Endothelial cell of umbilical vein (primary cell): ENCODE measurements around the gene NIT2. TPM values are rescaled to one million over a fixed set of nuclear protein-coding genes. Genes with fewer than 3 reads are reported as not detected.
"Not testable (repeated sequence)": the region's sequence is repeated elsewhere in the genome, so short reads cannot be mapped to it uniquely, and the experiment has no call there.

Experiments used
- BruUV-seq: library from RNA; stranded (reverse); fragments of 400-500 nt; replicated peaks from 2 replicates; lab custom pipeline; 2021; lab: Mats Ljungman, UMichigan
- CTCF ChIA-PET: fragments of 300-600, 350-600 bp; sonication (Branson Sonifier 250); formaldehyde crosslinking; loops from one replicate; lab custom pipeline; 2021; ENCODE audit warnings: antibody characterized with exemption, inconsistent platforms; lab: Charles Lee
- POLR2A ChIA-PET: fragments of 300-600, 350-600 bp; sonication (Branson Sonifier 250); formaldehyde crosslinking; loops from one replicate; lab custom pipeline; 2021; ENCODE audit warnings: antibody characterized with exemption, inconsistent platforms; lab: Charles Lee
- DNase-seq: peaks from one replicate; pipeline ENCODE4 v3.0.0-alpha.2; 2011; ENCODE audit warnings: low read depth, low spot score
- FAIRE-seq: peaks from 2 replicates; lab custom pipeline; 2011; peaks lifted over from hg19 to GRCh38; lab: Jason Lieb, UNC
- H2AFZ ChIP-seq: 2 replicates; pipeline ENCODE4 v1.6.0; 2012; ENCODE audit warnings: low read depth, low read length, control low read depth, inconsistent platforms
- H3K27ac ChIP-seq: 2 replicates; pipeline ENCODE4 v1.5.1; 2011; ENCODE audit warnings: low read depth, mild to moderate bottlenecking, control low read depth, low read length, moderate library complexity; ENCODE audit not compliant: insufficient read depth
- H3K27me3 ChIP-seq, 2 experiments: 2 replicates each; pipeline versions ENCODE4 v1.6.0 to v1.6.1; 2011; ENCODE audit warnings: low read length in 2 of 2, mixed read lengths in 1 of 2; ENCODE audit not compliant: control insufficient read depth in 2 of 2, insufficient read depth in 2 of 2
- H3K36me3 ChIP-seq, 2 experiments: 2 replicates in 1 of 2; 3 replicates in 1 of 2; pipeline ENCODE4 v1.5.1; 2011; ENCODE audit warnings: low read length in 2 of 2, mild to moderate bottlenecking in 1 of 2, moderate library complexity in 1 of 2; ENCODE audit not compliant: control insufficient read depth in 2 of 2, insufficient read depth in 2 of 2; ENCODE audit errors: extremely low read depth in 1 of 2
- H3K4me1 ChIP-seq: 3 replicates; pipeline ENCODE4 v1.5.1; 2011; ENCODE audit warnings: mild to moderate bottlenecking, low read length; ENCODE audit not compliant: control insufficient read depth, insufficient read depth; ENCODE audit errors: extremely low read depth
- H3K4me2 ChIP-seq: 2 replicates; pipeline ENCODE4 v1.6.1; 2011; ENCODE audit warnings: low read length, control low read depth, mixed read lengths; ENCODE audit not compliant: insufficient read depth
- H3K4me3 ChIP-seq, 3 experiments: fragments of 200-600 bp in 1 of 3; sonication (generic), shearing (Covaris generic) in 1 of 3; replicated peaks in 1 of 3; 2 replicates each; pipeline ENCODE4 v1.5.1; 2011 to 2016; ENCODE audit warnings: control low read depth in 3 of 3, low read length in 3 of 3, mild to moderate bottlenecking in 2 of 3, inconsistent platforms in 1 of 3, low read depth in 1 of 3, moderate library complexity in 1 of 3; ENCODE audit not compliant: insufficient read depth in 1 of 3
- H3K79me2 ChIP-seq: 2 replicates; pipeline ENCODE4 v1.6.0; 2012; ENCODE audit warnings: low read length, inconsistent platforms; ENCODE audit not compliant: control insufficient read depth, insufficient read depth
- H3K9ac ChIP-seq: replicated peaks from 2 replicates; pipeline ENCODE3; 2011; ENCODE audit warnings: low read length, control low read depth; ENCODE audit not compliant: insufficient read depth; ENCODE audit errors: extremely low read depth
- H3K9me1 ChIP-seq: replicated peaks from 3 replicates; pipeline ENCODE4 v1.6.0; 2011; ENCODE audit warnings: mild to moderate bottlenecking, low read length; ENCODE audit not compliant: control insufficient read depth, insufficient read depth; ENCODE audit errors: extremely low read depth
- H3K9me3 ChIP-seq: replicated peaks from 2 replicates; pipeline ENCODE4 v1.5.1; 2012; ENCODE audit warnings: low read length, inconsistent platforms; ENCODE audit not compliant: control insufficient read depth, insufficient read depth
- H4K20me1 ChIP-seq: replicated peaks from 2 replicates; pipeline ENCODE3; 2011; ENCODE audit warnings: mild to moderate bottlenecking, low read length; ENCODE audit not compliant: control insufficient read depth, insufficient read depth; ENCODE audit errors: extremely low read depth
- EZH2 ChIP-seq: IDR thresholded peaks from 2 replicates; pipeline ENCODE4 v1.6.1; 2012; ENCODE audit warnings: borderline replicate concordance, low read depth, mild to moderate bottlenecking, moderate library complexity, low read length, inconsistent platforms; ENCODE audit not compliant: severe bottlenecking
- MYC ChIP-seq: IDR thresholded peaks from one replicate; pipeline ENCODE4 v1.6.1; 2011; ENCODE audit warnings: mild to moderate bottlenecking, low read depth, low read length
- POLR2A ChIP-seq: IDR thresholded peaks from 2 replicates; pipeline ENCODE4 v1.6.1; 2012; ENCODE audit warnings: low read depth, mild to moderate bottlenecking, control low read depth, low read length
- POLR2AphosphoS5 ChIP-seq: IDR thresholded peaks from 2 replicates; pipeline ENCODE4 v1.6.1; 2012; ENCODE audit warnings: low read depth, mild to moderate bottlenecking, control low read depth, low read length, moderate library complexity; ENCODE audit not compliant: insufficient read depth
- dilution Hi-C: fragments of 300-500 bp; cut with MboI; formaldehyde crosslinking; loops from one replicate; pipeline ENCODE4 v1.15.0; 2019; ENCODE audit warnings: low sequenced_read_pairs; ENCODE audit not compliant: extremely low pct_ligation_motif_present
- intact Hi-C: fragments of 100-400 bp; cut with micrococcal nuclease; formaldehyde crosslinking; loops from one replicate; pipeline ENCODE4 v1.10.0; 2022
- polyA plus RNA-seq, 4 experiments: library from polyadenylated mRNA; depleted of rRNA in 3 of 4; stranded (reverse) in 3 of 4; unstranded in 1 of 4; fragments of >200 nt; gene quantifications; 2 replicates each; pipeline versions ENCODE4 v1.2.1 to v1.2.3, GENCODE V29; 2011 to 2012; ENCODE audit warnings: missing spikeins in 1 of 4
- total RNA-seq: library from RNA; stranded (reverse); gene quantifications from 2 replicates; pipeline ENCODE4 v1.2.3, GENCODE V29; 2021
- TF ChIP-seq, protein P1 (sequence below), 2 donors: IDR thresholded peaks; 1 replicate in 1 of 2; 2 replicates in 1 of 2; pipeline ENCODE4 v1.5.1; 2011; ENCODE audit warnings: low read length in 2 of 2, mild to moderate bottlenecking in 2 of 2, moderate library complexity in 2 of 2, control low read depth in 1 of 2, inconsistent platforms in 1 of 2, low read depth in 1 of 2; ENCODE audit not compliant: insufficient read depth in 1 of 2; ENCODE audit errors: extremely low read depth in 1 of 2

The NIT2 gene
- total and polyA plus RNA-seq, 2 donors (not counting 3 experiments of a cell fraction or from before 2014, with no cell fraction given), result 19.4 to 20.5 TPM

- no peaks in the 10 kb centered on the region for H3K9me3 ChIP-seq
- TF ChIP-seq MYC, result no peak
- no peak for TF ChIP-seq POLR2A
- TF ChIP-seq POLR2AphosphoS5, result no peak
- H3K9me1 ChIP-seq, result no peaks in the 10 kb centered on the region
- H3K4me2 ChIP-seq, result no peak overlapping the region
- peaks cover 2 to 3% of the 10 kb centered on the region in 2 experiments for H3K36me3 ChIP-seq
- no peak overlapping the region for H3K27ac ChIP-seq
- H3K27me3 ChIP-seq, result no peaks in the 10 kb centered on the region
- H3K4me3 ChIP-seq, result no peak overlapping the region
- H2AFZ ChIP-seq, result no peak overlapping the region
- intact Hi-C loops (no loop called here), dilution Hi-C loops (no loop called here)
- FAIRE-seq (no peak), DNase-seq (no peak)
- POLR2A ChIA-PET, result no interaction called here
- H3K9ac ChIP-seq, result no peak overlapping the region
- no peaks in the 10 kb centered on the region for H3K4me1 ChIP-seq
- CTCF ChIA-PET, result no interaction called here
- no peaks in the 10 kb centered on the region for H3K79me2 ChIP-seq
- H4K20me1 ChIP-seq, result no peaks in the 10 kb centered on the region
- BruUV-seq, result no TSS peak
Observed at GRCh38 chr3:100324044-100324443, 10.5 kb upstream of the NIT2 start.

GRCh38 chr3:100325827-100326226 is 8.7 kb upstream of the NIT2 start:
- no peak overlapping the region for H3K4me2 ChIP-seq
- CTCF ChIA-PET, result interaction anchor here (0.6 kb wide), 1 partner anchor 9 kb away, joined by 4 read pairs; no protein-coding TSS in a partner anchor
- TF ChIP-seq EZH2 (no peak), MYC (no peak)
- TF ChIP-seq, protein P1, sequence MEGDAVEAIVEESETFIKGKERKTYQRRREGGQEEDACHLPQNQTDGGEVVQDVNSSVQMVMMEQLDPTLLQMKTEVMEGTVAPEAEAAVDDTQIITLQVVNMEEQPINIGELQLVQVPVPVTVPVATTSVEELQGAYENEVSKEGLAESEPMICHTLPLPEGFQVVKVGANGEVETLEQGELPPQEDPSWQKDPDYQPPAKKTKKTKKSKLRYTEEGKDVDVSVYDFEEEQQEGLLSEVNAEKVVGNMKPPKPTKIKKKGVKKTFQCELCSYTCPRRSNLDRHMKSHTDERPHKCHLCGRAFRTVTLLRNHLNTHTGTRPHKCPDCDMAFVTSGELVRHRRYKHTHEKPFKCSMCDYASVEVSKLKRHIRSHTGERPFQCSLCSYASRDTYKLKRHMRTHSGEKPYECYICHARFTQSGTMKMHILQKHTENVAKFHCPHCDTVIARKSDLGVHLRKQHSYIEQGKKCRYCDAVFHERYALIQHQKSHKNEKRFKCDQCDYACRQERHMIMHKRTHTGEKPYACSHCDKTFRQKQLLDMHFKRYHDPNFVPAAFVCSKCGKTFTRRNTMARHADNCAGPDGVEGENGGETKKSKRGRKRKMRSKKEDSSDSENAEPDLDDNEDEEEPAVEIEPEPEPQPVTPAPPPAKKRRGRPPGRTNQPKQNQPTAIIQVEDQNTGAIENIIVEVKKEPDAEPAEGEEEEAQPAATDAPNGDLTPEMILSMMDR (IDR thresholded peaks at IDR 0.05; ENCODE audit: extremely low read depth in 1 of 2, insufficient read depth in 1 of 2, low read depth in 1 of 2, low read length in 2 of 2), result no peak
- H3K36me3 ChIP-seq, result peaks cover 0 to 2% of the 10 kb centered on the region in 2 experiments
- H3K4me3 ChIP-seq, result no peak overlapping the region
- dilution Hi-C loops (no loop called here), intact Hi-C loops (no loop called here)
- H3K27ac ChIP-seq, result no peak overlapping the region
- H3K27me3 ChIP-seq, result no peaks in the 10 kb centered on the region
- H4K20me1 ChIP-seq, result no peaks in the 10 kb centered on the region
- BruUV-seq, result no TSS peak
- FAIRE-seq (no peak), DNase-seq (no peak)
- no peaks in the 10 kb centered on the region for H3K4me1 ChIP-seq
- H3K79me2 ChIP-seq, result no peaks in the 10 kb centered on the region
- H3K9me1 ChIP-seq, result no peaks in the 10 kb centered on the region
- POLR2A ChIA-PET, result no interaction called here
- no peaks in the 10 kb centered on the region for H3K9me3 ChIP-seq
- no peak overlapping the region for H3K9ac ChIP-seq
- H2AFZ ChIP-seq, result no peak overlapping the region

DNA sequence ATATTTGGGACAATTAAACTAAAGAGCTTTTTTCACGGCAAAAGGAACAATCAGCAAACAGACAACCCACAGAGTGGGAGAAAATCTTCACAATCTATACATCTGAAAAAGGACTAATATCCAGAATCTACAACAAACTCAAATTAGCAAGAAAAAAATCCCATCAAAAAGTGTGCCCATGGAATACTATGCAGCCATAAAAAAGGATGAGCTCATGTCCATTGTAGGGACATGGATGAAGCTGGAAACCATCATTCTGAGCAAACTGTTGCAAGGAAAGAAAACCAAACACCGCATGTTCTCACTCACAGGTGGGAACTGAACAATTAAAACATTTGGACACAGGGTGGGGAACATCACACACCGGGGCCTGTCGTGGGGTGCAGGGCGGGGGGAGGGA is 7.2 kb upstream of the NIT2 start:
- H4K20me1 ChIP-seq, H3K9me1 ChIP-seq, H3K27ac ChIP-seq, H2AFZ ChIP-seq, H3K9ac ChIP-seq, H3K36me3 ChIP-seq, FAIRE-seq, DNase-seq, H3K9me3 ChIP-seq, H3K79me2 ChIP-seq, H3K4me3 ChIP-seq, H3K4me1 ChIP-seq, BruUV-seq, dilution Hi-C loops, POLR2A ChIA-PET, CTCF ChIA-PET, intact Hi-C loops, H3K27me3 ChIP-seq, H3K4me2 ChIP-seq: not testable (repeated sequence)
